NCI-H2227 (cell line): Measurements from ENCODE around the gene LNX2.

Experiments
- DNase-seq: peaks from one replicate; lab custom pipeline; 2025; ENCODE audit not compliant: unreplicated experiment; lab: John Stamatoyannopoulos, UW

Gene LNX2

DNA sequence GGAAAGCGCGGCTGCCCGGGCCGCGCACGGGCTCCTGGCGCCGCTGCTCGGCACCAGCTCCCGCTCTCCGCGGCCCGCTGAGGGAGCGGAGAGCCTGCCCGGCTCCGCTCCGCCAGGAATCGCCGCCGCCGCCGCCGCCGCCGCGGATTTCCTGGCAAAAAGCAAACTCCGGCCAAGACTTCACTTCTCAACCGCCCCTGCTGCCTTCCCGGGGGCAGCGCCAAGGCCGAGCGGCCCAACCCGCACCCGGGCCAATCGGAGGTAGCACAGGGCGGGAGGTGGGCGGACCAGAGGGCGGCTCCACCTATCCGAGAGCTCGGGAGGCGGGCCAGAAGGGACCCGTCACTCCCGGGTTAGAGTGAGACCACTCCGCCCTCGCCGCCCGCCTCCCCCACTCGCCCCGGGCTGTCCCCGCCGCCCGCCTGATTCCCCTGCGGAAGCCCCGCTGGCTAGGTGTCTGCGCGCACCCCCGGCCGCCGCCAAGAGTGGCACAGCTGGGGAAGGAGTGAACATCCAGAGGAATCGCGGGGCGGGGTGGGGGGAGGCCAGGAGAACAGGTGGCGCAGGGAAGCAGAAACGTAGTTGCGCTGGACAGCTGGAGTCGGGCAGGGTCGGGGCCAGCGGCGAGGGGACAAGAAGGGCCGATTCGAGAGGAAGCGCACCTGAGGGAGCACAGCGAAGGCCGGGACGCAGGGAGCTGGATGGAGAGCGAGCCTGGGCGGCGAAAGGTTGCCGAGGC is at the start of gene LNX2:
TSS of gene LNX2 (minus strand) at position 153 of the 739 bp plus-strand sequence. CDS start 38,826 bp downstream, outside the sequence.
- DNase-seq, result peak; percentile 95

- no peak for DNase-seq
These were observed 47.6 kb upstream of the LNX2 start for GRCh38 chr13:27667946-27668345.

DNA sequence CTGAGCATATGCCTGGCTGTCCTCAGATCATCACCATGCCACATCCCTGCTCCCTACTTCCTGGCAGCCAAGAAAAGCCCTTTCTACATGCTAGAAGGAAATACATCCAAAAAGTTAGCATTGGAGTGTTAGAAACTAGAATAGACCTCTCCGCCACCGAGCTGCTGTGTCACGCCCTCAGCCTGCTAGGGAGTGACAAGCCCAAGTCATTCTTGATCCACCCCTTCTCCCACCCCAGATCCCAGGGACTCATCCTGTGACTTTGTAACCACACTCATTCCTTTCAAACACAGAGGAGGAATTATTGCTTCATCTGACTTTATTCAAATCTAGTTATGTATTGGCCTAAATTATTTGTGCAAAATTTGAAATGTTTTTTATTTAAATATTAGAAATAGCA is 46.6 kb upstream of the LNX2 start:
- DNase-seq, result no peak

- no peak for DNase-seq
These were observed 45.4 kb upstream of the LNX2 start for GRCh38 chr13:27665761-27666160.

DNA sequence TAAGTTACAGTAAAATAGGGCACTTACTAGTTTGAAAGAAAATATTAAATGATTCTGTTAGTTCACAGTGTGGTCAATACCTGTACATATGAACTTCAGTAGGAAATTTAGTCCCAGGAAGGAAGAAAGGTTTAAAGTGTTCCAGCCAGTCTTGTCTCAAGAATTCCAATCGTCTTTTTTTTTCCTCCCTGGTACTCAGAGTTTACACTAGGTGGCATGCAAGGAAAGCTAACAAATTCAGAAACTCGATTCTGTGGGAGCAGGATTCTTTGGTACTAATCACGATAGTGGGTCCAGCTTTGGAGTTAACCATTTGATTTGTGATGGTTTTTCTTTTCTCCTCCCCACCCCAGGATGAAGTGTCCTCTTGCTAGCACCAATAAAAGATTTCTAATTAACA is 45.0 kb upstream of the LNX2 start:
- no peak for DNase-seq

GRCh38 chr13:27663947-27664346 is 43.6 kb upstream of the LNX2 start:
- no peak for DNase-seq

DNA sequence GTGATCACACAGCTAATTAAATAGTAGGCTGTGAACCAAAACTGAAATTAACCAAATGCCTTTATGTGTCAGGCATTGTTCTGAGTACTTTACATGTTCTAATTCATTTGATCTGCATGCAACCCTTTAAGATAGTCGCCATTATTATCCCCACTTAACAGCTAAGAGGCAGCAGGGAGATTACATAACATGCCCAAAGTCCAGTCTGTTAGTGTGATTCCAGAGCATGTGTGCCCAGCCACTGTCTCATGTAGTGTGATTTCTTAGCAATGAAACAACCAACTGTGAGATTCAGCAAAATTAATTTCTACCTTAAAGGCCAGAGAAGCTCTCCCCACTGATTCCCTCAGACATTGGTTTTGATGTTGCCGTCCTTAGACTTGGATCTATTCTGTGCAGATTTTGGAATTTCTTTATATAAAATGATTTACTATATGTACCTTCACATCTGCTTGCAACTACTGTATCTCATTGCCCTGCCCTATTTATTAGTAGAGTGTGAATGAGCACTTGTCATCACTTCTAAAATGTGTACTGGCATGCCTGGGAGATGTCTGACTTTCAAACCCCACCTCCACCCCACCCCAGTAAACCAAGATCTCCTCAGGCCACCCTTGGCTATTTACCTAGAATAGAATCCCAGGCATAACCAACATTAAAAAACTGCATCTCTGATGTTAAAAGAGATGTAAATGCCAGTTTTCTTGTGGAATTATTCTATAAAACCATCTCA is 42.6 kb upstream of the LNX2 start:
- no peak for DNase-seq

GRCh38 chr13:27661017-27661416 is 40.7 kb upstream of the LNX2 start:
- no peak for DNase-seq

DNA sequence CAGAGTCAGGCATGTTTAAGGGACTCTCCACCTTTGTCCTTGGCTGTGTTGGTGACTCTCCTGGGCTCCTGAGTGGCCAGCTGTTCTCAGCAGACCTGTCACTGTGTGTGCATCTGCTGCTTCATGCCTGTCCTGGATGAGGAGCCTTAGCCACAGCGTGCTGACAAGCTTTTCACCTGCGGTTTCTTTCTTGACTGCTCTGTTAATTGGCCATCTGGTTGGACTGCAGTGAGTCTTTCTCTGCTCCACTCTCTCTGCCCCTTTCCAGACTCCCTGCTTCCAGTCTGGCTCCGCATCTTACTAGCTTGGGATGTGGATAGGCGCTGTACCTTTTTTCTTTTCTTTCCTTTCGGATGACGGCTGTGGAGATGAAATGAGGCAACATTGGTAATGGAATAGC is 40.2 kb upstream of the LNX2 start:
- no peak for DNase-seq

DNA sequence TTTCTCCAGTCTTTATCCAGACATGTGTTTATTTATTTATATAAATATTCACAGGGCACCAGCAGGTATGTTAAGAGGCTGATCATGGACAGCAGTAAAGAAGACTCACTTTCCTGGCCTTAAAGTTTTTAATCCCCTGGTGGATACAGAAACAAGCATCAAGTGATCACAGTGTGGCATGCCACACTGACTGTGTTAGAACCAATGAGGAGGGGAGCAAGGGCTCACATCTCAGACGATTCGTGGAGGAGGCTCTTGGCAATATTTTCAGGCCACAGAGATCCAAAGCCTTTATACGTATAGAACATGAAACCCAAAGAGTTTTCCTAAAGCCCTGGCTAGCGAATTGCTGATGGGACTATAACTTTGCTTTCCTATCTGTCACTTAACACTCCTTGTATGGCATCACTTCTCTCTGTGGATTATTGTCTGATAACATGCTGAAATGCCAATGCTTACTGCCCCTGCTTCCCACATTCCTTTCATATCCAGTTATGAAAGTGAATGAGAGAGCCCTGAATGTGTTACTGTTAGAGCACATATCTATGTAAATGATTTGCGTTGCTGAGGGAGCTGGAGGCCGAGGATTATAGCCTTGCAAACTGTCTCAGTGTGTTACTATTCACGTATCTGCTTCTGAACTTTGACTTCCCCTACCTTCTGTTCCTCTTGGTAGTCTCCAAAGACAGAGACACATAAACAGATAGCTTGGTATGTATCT is 39.0 kb upstream of the LNX2 start:
- DNase-seq, result no peak

- no peak for DNase-seq
These were observed 38.2 kb upstream of the LNX2 start for GRCh38 chr13:27658546-27658945.

DNA sequence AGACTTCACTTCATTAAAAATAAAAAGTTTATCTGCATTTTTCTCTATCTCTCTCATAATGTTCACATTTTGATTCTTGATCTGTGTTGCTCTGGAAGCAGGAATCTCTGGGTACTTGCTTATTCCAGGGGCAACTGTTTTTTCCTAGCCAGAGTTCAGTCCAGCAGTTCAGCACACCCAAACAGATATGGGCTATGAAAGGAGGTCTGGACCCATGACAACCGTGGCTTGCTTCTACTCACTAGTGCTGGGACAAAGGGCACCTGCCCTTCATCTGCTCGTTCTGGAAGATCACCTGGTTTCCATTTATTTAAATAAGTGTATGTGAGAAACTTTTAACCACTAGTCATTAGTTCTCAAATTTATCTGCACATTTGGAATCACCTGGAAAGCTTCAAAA is 37.4 kb upstream of the LNX2 start:
- DNase-seq, result no peak

- no peak for DNase-seq
These were observed 34.5 kb upstream of the LNX2 start for GRCh38 chr13:27654816-27655215.

DNA sequence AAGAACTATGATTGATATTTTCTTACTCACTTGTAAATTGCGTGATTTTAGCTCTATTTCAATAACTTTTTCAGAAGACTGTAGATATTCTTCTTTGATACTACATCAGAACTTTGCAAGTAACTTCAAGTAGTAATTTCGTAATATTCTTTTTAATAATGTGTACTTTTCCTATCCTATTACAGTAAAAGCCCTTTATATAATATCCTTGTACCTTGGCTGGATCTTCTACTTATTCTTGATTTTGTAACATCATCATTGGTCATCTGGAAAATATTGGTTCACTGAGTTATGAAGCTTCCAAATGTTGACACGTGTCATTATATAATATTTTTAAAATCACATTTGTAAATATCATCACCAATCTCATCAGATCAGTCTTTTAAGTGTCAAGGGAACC is 33.7 kb upstream of the LNX2 start:
- DNase-seq, result no peak

DNA sequence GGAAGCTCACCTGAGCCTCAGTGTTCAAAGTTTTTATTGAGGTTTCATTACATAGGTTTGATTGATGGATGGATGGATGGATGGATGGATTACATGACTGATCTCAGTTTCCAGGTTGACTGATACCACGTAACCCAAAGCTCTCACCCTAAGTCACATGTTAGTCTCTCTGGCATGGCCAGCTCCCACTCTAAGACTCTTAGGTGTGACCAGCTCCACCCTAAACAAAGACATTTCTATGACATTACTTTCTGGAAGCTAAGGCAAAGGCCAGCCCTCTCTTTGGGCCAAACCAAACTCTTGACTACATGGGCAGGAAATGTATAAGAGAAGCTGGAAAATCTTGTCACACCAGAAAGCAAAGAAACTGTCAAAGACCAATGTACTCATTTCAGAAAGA is 30.0 kb upstream of the LNX2 start:
- no peak for DNase-seq

DNA sequence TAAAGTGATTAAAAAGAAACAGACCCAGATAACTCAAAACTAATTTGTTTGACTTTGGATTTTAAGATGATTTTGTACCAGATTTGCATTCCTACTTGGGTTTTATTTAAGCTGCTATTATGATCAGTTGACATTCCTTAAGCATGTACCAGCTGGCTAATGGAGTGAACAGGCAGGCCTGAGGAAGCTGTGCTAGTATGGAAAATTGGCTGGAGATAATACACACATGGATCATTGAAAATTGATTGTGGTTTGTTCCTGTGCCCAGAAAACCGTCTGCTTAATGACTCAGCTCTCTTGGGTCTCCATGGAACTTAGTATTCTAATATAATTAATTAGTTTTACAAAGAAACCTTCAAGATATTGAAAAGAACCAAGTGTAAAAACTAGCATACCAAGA is 24.0 kb upstream of the LNX2 start:
- no peak for DNase-seq

GRCh38 chr13:27643334-27644132 is 23.2 kb upstream of the LNX2 start:
- DNase-seq, result no peak

DNA sequence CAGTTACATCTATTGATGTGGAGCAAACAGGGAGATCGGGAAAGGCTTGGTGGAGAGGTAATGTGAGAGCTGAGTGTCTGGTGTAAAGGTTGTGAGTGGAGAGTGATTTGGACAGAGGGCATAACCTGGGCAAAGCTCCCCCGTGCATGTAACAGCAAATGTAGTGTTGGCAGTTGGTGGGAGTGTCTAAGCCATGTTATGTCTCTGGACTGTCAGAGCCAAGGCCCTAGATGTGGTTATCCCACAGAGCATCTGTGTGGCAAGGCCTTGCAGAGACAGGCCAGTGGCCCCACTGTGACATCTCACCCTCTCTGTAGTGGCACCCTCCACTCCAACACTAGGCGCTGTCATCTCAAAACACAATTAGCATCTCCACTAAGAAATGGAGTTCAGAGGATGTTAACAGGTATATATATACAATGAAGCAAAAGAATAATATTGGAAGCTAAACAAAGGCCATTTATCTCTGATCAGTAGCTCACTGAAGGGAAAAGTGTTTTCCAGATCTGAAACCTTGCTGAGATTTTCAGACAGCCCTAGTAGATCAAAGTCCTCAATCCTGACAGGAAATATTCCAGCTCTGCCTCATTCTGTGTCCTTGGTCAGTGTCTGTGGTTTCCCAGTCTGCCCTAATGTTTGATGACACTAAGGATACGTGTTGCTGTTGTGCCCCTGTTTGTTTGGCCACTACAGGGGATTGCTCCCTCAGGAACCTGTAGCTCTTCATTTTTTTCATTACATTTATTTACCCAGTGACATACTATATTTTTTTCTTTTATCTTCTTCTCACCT is 21.6 kb upstream of the LNX2 start:
- DNase-seq, result no peak

DNA sequence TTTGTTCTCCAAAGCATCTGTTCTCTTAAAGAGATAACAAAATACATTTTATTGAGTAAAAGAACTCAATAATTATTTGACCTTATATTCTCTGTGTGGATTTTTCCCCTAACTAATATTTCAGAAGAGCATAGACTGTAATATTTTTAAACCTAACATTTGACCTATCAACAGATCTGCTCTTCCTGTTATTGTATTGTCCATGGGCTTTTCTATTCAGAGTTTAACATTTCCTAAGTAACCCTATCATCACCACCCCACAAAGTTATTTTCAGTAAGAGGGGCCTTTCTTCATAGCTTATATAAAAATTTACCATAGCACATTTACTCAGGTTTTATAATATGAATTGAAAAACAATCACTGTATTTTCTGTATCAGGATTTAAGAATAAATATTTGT is 18.9 kb upstream of the LNX2 start:
- no peak for DNase-seq

- DNase-seq, result no peak
These were observed 18.2 kb upstream of the LNX2 start for GRCh38 chr13:27638521-27638920.
